ENCODE results near the gene UCHL1.

DNA sequence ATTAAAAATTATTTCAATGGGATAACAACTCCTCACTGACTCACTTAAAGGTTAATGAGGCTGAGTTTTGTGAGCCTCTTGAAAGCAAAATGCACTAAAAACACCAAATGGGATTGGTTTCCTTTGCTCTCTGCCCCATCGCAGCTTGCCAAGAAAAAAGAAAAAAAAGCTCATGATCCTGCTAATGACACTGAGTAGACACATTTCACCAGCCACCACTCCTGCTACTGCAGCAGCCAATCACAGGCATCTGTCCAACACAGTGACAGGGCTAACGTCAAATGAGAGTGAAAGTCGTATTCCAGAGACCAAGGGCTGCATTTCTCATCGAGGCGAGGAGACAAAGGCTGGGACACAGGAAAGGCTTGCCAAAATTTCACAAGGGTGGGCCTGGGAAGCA, 47.5 kb upstream of the UCHL1 start:
- TF ChIP-seq CTCF (IDR thresholded peaks at IDR 0.05; ENCODE audit: low read length), result no peak
- TF ChIP-seq EZH2 (IDR thresholded peaks at IDR 0.05; ENCODE audit: borderline replicate concordance, low read length), result no peak
